Stimulated activated CD4-positive, alpha-beta T cell treated with anti-CD3 and anti-CD28 coated beads, Interleukin-15, amount 100 ng/mL, for 24 hours (primary cell): ENCODE data around the gene ADAMTSL1.

Experiments
- DNase-seq: peaks from one replicate; pipeline ENCODE4 v3.0.0-alpha.2; 2020

The ADAMTSL1 gene

DNA sequence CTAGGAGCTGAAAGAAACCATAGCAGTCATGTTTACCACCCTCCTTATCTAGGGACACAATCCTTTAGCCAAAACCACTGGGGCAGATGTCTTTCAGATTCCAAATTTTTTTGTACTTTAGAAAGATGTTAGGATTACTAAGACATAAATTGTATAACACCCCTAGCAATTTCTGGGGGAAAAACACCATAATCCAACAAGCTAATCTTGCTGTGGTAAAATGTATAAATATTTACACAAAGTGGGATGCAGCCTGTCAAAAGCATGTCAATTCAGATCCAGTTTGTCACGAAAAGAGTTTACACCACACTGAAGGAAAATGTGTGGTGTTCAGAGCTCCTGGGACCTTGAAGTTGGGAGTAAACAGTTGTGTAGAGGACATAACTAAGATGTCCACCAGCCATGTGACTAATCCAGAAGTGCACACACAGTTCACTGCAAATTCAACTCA is 274.3 kb downstream of the ADAMTSL1 start:
- no peak for DNase-seq

DNA sequence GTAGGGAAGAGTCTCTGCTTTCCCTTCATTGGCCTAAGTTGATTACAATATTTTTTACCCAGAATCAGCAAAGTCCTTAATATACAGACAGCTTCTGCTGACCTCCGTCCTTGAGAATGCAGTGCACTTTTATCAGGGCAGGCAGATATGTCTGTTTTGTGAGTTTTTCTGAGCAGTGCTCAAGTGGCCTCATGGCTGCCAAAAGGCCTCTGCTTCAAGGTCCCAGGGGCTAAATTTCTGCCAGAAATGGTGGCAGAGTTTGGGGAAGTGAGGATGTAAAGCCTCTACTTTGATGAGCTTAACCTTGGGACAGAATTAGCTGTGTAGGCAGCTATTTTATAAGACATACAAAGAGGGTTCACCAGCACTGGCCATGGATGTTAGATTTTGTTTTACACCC is 275.8 kb downstream of the ADAMTSL1 start:
- no peak for DNase-seq

DNA sequence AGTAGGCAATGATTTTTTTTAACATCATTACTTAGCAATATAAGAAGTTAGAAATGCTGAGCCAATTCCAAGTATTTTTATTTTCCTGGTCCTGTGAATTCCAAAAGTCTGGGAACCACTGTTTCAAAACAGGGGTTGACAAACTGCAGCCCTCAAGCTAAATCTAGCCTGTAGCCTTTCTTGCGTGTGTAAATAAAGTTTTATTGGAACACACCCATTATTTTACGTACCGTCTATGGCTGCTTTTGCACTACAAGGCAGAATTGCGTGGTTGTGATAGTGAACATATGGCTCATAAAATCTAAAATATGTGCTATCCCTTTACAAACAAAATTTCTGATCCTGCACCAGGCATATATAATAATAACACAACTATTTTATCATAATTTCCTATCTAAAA is 280.0 kb downstream of the ADAMTSL1 start:
- DNase-seq, result no peak

DNA sequence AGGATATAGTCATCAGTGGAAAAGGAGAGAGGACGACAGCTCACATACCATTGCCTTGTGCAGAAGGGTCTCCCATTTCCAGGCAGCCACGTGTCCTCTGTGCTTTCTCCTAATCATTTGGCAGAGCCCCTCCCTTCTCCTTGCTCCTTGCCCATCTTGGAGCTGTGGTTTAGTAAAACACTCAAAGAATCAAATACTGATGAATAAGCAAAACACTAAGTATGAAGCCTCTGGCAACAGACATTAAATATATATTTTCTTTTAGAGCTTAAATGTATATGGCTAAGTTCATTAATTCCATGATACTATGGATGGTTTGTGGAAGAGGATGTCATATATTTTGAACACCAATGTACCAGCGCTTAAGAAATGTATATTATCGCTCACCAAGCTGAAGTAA is 280.6 kb downstream of the ADAMTSL1 start:
- DNase-seq, result no peak

DNA sequence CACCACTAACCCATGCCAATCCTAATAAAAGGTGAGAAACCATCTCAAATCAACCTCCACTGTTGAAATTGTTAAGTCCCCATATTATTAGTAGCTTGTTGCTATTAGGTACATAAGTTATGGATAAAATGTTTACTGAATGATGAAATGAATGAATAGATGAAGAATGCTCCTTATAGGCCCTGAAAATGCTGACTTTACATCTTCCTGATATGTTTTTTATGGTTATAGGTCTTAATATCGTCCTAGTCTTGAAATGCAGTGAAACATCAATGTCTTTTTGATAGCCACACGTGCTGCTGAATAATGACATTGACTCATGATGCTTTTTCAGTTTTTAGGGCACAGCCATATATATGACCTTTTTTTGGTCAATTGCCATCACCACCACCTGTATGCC is 281.3 kb downstream of the ADAMTSL1 start:
- no peak for DNase-seq

DNA sequence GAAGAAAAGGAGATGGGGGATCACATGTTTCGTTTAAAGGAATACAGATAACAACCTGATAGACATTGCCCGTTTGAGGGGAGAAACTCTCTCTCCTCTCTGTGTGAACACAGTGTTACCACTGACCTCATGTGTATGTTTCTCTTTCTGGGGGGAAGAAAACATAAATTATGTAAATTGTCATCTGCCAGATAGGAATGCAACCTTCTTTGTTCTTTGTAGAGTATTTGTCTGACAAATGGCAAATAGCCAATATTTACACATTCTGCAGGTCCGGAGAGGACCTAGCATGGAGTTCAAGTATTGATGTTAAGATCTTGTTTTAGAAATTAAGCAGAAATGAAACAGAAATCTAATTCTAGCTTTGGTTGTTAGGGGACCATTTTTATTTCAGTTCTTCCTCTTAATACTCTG is 282.8 kb downstream of the ADAMTSL1 start:
- no peak for DNase-seq

DNA sequence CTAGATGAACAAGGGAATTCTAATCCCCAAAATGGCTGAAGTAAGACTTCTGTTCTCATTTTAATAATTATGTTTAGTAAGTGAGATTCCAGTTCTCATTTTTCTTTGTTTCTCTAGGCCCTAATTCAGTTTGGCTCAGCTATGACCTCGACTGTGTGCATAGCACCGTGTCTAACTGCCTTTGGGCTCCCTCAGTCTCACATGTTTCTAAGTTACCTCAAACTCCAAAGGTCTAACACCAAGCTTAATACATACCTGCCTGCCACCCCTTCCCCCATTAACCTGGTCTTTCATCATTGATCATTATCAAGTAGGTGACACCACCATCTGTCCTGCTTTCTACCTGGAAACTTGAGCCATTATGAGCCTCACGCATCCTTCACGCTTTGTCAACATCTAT is 285.9 kb downstream of the ADAMTSL1 start:
- DNase-seq, result no peak

DNA sequence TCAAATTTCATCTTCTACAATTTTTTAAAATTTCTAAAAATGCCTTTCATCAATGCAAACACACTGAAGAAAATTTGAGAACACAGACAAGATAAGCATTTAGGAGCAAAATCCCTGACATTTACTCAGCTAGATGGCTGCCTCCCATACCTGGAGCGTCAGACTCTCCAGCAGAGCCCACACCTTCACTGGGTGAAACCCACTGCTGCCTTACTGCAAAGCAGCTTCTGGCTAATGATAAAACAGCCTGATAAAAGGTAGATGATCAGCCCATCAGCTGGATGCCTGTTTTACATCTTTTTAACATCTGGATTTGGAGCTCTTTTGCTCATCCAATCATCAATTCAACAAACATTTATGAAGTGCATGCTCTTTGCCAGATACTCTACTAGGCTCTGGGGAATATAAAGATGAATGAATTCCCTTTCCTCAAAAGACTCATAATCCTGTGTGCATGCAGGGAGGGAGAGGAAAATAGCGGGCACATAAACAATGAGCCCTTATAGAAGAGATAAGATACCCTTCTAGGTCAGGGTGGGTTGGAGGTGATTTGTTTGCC is 287.9 kb downstream of the ADAMTSL1 start:
- DNase-seq, result no peak

DNA sequence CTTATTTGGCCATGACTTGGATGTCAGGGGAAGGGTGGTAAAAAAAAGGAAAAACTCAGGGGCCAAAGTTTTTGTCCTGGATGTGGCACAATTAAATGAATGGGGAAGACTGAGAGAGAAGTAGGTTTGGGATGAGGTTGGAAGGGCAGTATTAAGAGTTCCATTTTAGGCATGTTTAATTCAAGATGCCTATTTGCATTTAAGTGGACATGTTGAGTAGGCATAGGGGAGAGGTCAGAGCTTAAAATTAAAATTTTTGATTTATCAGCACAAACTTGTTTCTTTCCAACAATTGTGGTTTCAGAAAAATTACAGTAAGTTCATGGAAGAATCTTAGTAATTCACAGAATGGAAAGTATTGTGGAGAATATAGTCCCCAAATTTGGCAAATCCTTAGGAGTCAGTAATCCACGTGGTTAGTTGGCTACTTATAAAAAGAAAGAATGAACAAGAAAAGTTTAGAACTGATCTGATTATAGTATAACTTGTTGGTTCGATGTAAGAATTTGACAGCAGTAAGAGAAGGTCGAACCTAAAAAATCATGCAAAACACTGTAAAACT is 293.1 kb downstream of the ADAMTSL1 start:
- DNase-seq, result no peak

DNA sequence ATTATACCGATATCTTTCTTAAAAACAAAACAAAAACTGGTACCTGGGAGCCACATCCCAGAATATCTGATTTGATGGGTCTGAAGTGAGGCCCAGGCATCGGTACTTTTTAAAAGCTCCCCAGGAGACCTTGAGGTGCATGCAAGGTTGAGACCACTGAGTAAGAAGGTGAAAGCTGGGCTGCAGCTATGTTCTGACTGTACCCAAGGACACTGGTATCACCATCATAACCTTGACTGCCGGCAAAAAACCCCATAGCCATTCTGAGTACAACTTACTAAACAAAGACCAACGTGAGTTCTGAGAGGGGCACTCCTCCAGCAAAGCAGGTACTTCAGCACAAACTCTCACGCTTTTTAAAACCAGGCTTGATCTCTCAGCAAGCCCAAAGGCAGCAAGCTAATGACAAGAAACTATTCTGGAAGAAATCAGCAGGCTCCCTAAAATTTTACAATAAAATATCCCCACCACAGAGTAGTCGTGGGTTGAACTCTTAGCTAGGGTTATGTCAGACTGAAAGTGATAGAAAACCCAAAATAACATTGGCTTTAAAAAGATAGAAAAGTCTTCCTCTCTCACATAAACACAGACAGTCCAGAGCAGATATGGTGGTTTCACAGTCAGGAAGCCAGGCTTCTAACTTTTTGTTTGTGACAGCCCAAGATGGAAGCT is 295.1 kb downstream of the ADAMTSL1 start:
- no peak for DNase-seq

DNA sequence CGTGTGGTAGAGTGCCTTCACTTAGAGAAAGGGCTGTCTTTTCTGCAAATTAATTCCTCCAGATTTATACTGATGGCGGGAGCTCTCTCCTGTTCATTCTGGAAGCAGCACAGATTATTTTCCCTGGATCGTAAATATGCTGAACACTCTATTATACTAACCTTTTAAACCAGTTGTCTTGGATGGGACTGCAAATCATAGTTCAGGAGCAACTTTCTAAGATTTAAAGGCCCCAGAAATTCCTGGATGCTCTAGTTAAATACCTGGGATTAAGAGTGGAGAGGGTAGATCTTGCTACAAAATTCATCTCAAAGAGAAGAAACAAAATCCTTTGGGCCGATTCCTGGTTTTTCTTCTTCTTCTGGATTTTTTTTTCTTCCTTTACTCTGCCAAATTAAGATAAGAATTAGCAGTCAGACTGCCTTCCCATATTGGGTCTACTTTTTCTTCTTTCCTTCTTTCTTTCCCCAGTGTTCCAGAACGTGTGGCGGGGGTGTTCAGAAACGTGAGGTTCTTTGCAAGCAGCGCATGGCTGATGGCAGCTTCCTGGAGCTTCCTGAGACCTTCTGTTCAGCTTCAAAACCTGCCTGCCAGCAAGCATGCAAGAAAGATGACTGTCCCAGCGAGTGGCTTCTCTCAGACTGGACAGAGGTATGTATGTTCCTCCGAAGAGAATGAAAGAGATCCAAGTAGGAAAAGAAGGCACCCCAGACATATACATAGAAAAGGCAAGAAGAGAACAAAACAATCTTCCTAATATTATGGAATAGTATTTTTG is 296.4 kb downstream of the ADAMTSL1 start:
- no peak for DNase-seq

DNA sequence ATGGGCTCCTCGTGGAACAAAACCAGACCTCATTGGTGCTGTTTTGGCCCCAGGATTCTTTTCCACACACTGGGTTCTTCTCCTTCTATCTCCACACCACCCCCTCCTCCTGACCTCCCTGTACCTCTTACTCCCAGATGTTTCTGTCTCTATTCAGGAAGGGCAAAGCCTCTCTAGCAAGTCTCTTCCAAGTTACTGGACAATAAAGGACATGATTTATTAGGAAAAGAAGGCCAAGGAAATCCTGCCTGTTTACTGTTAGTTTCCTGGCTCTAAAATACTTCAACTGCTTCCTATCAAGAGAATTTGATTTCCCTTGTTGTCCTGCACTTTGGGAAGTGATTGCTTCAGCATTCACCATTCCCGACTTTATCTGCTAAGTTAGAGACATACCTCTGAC is 297.1 kb downstream of the ADAMTSL1 start:
- no peak for DNase-seq

DNA sequence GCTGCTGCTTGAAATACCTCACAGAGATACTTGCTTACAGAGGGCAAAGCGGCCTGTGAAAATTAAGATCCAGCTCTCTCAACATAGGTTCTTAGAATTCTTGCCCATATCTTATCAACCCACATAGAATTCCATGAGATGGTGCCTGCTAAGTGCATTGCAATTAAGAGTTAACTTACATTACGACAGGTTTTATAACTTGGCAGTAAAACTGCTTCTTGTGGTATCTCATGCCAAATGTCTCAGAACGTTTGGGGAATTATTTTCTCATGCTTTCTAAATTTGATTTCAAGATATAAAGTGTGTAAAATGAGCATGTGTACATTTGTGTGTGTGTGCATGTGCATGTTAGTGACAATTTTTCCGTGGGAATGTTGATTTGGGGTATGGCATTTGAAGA is 297.8 kb downstream of the ADAMTSL1 start:
- DNase-seq, result no peak

DNA sequence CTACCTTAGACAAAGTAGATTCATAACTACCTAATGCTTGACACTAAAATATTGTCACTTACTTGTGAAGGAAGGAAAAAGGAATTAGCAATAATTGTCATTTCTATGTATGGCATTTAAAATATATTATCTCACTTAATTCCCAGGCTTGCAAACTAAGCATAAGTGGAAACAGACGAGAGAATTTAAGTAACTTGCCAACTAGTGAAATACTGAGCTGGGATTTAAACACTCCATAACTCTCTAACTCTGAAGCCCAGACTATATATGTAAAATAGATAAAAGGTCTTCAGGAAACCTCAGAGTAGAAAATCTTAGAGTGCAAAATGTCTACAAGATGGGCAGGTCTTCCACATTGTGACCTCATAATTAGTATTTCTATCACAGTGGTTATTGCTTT is 301.3 kb downstream of the ADAMTSL1 start:
- no peak for DNase-seq

DNA sequence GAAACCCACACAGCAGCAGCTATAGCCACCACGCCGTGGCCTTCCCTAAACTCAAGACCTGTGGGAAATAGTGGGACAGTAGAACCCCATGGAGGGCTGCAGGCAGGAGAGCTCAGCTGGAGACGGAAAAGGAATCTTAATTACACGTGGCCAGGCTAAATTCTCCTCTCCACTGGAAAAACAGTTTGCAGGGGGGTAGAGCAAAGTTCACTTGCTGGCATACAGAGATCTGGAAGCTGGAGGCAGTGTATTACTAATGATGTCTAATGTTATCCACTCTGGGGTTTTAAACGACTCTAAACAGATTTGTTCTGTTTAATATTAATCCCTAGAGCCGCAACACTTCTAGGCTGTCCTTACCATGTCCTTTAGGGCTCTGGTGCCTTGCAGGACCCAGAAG is 302.0 kb downstream of the ADAMTSL1 start:
- no peak for DNase-seq

DNA sequence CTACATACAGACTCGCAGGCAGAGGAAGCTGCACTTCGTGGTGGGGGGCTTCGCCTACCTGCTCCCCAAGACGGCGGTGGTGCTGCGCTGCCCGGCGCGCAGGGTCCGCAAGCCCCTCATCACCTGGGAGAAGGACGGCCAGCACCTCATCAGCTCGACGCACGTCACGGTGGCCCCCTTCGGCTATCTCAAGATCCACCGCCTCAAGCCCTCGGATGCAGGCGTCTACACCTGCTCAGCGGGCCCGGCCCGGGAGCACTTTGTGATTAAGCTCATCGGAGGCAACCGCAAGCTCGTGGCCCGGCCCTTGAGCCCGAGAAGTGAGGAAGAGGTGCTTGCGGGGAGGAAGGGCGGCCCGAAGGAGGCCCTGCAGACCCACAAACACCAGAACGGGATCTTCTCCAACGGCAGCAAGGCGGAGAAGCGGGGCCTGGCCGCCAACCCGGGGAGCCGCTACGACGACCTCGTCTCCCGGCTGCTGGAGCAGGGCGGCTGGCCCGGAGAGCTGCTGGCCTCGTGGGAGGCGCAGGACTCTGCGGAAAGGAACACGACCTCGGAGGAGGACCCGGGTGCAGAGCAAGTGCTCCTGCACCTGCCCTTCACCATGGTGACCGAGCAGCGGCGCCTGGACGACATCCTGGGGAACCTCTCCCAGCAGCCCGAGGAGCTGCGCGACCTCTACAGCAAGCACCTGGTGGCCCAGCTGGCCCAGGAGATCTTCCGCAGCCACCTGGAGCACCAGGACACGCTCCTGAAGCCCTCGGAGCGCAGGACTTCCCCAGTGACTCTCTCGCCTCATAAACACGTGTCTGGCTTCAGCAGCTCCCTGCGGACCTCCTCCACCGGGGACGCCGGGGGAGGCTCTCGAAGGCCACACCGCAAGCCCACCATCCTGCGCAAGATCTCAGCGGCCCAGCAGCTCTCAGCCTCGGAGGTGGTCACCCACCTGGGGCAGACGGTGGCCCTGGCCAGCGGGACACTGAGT is 303.2 kb downstream of the ADAMTSL1 start:
- DNase-seq, result no peak

DNA sequence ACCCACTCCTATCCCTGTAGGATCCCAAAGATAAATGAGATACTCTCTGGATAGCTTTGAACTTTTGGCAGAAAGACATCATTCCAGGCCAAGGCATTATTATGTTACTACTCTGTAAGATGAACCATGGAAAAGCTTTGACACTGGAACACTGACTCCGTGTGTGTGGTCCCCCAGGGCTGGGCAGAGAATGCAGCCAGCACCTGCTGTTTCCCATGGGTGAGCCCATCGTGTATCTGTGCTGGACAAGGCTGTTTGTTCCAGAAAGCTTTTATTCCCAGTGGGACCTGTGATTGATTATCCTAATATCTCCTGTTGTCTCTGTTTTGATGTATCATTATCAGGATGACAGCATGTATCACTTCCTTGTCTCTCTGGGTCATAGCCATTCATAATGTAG is 304.2 kb downstream of the ADAMTSL1 start:
- DNase-seq, result no peak

DNA sequence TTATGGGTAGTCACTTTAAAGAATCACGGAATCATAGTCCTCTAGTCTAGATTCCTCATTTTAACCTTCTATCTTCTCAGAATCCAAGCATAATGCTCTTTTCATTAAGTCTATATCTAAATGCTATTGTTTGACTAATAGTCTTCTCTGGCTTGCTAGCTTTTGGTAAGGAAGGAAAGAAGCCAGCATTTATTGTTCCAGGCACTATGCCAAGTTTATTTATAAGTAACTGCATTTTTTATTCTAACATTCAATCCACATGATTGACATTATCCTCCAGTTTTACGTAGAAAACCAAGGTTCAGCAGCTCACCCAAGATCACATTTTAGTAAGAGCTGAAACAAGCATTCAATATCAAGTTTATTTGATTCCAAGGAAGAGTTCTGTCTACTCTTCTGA is 304.9 kb downstream of the ADAMTSL1 start:
- no peak for DNase-seq

DNA sequence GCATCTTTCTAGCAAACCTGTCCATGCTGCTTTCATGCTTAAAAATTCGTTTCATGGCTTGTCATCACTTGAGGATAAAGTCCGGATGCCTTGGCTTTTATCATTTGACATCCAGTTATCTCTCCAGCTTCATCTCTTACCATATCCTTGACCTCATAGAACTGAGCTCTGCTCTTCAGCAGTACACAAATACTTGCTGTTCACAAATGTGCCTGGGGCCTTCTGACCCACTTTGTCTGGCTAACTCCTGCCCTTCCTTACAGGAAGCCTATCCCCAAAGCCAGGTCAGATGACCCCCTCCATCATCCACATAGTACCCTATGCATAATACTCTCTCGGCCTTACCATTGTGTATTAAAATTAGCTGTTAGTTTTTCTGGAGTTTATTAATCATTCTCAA is 310.0 kb downstream of the ADAMTSL1 start:
- no peak for DNase-seq

DNA sequence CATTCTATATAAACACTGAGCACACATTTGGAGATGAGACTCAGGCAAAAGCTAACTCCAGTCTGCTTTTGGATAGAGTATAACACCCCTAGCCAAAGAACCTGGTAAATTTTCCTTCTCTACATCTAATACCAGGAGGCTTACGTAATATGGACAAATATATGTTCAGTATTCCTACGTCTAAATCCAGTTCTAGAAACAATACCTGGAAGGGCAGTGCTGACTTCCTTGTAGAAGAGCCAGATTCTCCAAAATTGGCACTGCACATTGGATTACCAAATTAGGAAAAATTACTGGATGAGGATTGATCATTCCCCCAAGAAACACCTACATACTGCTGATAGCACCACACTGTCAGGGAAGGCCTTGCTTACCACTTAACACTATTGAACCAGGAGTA is 311.7 kb downstream of the ADAMTSL1 start:
- no peak for DNase-seq

DNA sequence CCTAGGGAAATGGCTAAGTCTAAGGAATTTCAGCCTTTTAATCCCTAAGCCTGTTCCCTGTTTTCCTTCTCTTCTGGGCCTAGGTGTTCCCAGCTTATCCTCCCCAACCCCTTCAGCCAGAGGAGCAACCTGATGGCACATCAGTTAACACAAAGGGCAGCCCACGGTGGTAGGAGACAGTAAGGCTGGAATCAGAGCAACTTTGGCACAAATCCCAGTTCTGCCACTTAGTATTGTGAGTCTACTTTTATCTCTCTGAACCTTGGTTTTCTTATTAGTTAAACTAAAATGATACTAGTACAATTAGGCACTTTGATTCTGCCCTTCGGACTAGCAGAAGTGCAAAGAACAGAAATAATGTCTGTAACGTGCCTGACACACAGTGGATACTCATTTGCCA is 312.2 kb downstream of the ADAMTSL1 start:
- DNase-seq, result no peak

DNA sequence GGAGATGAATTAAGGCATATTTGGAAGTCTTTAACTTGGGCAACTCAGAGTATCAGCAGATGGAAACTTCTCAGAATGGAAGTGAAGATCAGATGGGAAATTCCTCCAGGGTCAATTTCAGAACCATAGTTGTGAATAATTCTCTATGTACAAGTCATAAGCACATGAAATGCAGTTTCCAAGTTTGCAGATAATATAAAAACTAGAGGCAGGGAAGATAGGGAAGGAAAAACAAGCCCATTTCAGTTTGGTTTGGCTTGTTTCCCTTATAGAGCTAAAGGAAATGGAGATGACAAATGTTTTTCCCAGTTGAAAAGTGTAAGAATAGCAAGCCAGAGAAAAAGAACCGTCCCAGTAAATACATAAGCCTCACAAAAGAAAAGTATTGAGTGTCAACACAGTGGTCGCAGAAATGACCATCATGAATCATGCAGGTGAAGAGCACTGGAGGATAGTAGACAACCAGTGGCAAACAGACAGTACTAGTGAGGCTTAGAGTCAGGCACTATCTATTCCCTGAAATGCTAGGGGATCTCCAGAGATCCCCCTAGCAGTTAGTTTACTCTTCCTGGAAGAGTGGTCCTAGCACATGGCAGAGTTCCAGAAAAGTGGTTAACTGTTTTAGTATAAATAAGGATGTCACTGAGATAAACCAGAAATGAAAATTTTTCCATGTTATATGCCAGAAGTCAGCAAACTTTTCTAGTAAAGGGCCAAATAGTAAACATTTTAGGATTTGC is 313.1 kb downstream of the ADAMTSL1 start:
- no peak for DNase-seq
